H1 (cell line): Measurements from ENCODE around the gene PATJ. TPM values are rescaled to one million over a fixed set of nuclear protein-coding genes. Genes with fewer than 3 reads are reported as not detected.

Source experiments
- CTBP2 ChIP-seq: IDR thresholded peaks from 2 replicates; pipeline ENCODE4 v1.7.0; 2011; ENCODE audit warnings: borderline replicate concordance, mild to moderate bottlenecking, moderate library complexity, mixed read lengths, low read length; ENCODE audit not compliant: insufficient read depth, insufficient read length
- CTCF ChIP-seq, 3 experiments: IDR thresholded peaks; 1 replicate in 2 of 3; 2 replicates in 1 of 3; pipeline versions ENCODE4 v1.5.1 to v1.6.1; 2011; ENCODE audit warnings: low read length in 3 of 3, mild to moderate bottlenecking in 3 of 3, inconsistent platforms in 2 of 3, low read depth in 1 of 3, moderate library complexity in 1 of 3; ENCODE audit not compliant: insufficient read depth in 1 of 3; ENCODE audit errors: control extremely low read depth in 1 of 3
- JUND ChIP-seq: IDR thresholded peaks from 2 replicates; pipeline ENCODE4 v1.6.1; 2011; ENCODE audit warnings: mild to moderate bottlenecking, improper control_type of control experiment, low read length
- RAD21 ChIP-seq, 2 experiments: IDR thresholded peaks in 1 of 2; conservative IDR thresholded peaks in 1 of 2; 2 replicates each; pipeline ENCODE4 v1.6.1; 2011; ENCODE audit warnings: low read depth in 2 of 2, low read length in 2 of 2, improper control_type of control experiment in 1 of 2, inconsistent platforms in 1 of 2, mild to moderate bottlenecking in 1 of 2, moderate library complexity in 1 of 2
- SUZ12 ChIP-seq: fragments of 200-600 bp; sonication (generic); IDR thresholded peaks from 2 replicates; pipeline ENCODE4 v1.6.1; 2012; ENCODE audit warnings: mild to moderate bottlenecking, inconsistent platforms, low read length, moderate library complexity, mixed read lengths
- polyA plus RNA-seq, 7 experiments: library from polyadenylated mRNA; depleted of rRNA in 3 of 7; stranded (reverse) in 5 of 7; unstranded in 2 of 7; fragments of >200 nt in 5 of 7; fragments of 200-250 nt in 2 of 7; gene quantifications; 1 replicate in 5 of 7; 2 replicates in 1 of 7; 4 replicates in 1 of 7; pipeline versions ENCODE4 v1.2.1 to v1.2.3, GENCODE V29; 2011 to 2013; ENCODE audit warnings: missing spikeins in 2 of 7, mixed read lengths in 2 of 7
- total RNA-seq: library from RNA; stranded (reverse); fragmentation: NEBNext Ultra II Directional; extraction: Animal tissue kit (Norgen Biotek cat#: 25700); gene quantifications from 2 replicates; pipeline ENCODE4 v1.2.1, GENCODE V29; 2021

PATJ gene
- total and polyA plus RNA-seq, 2 of the 8 experiments (the other 6 are each of a cell fraction or from before 2014, with no cell fraction given) = 8.2 to 55.6 TPM

- TF ChIP-seq CTCF (IDR thresholded peaks at IDR 0.05; ENCODE audit: control extremely low read depth in 1 of 3, insufficient read depth in 1 of 3, low read depth in 1 of 3, low read length in 3 of 3) = no peak
- TF ChIP-seq SUZ12 = no peak
- TF ChIP-seq CTBP2 = no peak
- no peak for TF ChIP-seq JUND
- TF ChIP-seq RAD21 (IDR thresholded peaks at IDR 0.05 in 1 of 2, conservative IDR thresholded peaks at IDR 0.05 in 1 of 2; ENCODE audit: low read depth in 2 of 2, low read length in 2 of 2) = no peak
Measured at GRCh38 chr1:62068978-62069377, 326.7 kb downstream of the PATJ start (continued).
